Muscle of back (tissue), 11 donors: ENCODE data around the gene RPL28. TPM values are rescaled to one million over a fixed set of nuclear protein-coding genes. Genes with fewer than 3 reads are reported as not detected.
"Not testable (repeated sequence)": the region's sequence is repeated elsewhere in the genome, so short reads cannot be mapped to it uniquely, and the experiment has no call there.

Source experiments
- DNase-seq, 3 donors: peaks; one replicate each; pipeline versions ENCODE4 v3.0.0 to v3.0.0-alpha.2; 2013
- polyA plus RNA-seq, 10 donors: library from polyadenylated mRNA; unstranded; fragments of 120-200 nt; gene quantifications; one replicate each; pipeline ENCODE4 v1.2.1, GENCODE V29; 2013; ENCODE audit not compliant: insufficient read length in 10 of 10

Gene RPL28
- polyA plus RNA-seq, 10 donors, result 1,118 to 2,122 (median 1,535) TPM

DNA sequence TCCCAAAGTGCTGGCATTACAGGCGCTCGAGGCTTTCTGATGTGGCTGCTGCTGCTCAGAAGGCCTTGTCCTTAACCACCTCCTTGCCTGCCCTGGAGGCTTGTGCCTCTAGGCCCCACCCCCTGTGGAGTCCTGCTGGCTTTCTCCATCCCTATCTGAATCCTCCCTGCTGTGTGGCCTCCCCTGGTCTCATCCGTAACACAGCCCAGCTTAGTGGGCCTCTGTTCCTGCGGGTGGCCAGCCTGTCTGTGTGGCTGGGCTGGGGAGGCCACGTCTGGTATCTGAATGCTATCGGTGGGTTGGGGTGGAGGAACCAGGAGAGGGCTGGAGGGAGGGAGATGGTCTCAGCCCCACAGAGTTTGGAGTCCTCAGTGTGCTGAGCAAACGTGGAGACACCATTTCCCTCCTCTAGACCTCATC is 4.7 kb downstream of the RPL28 start:
- no peak for DNase-seq

DNA sequence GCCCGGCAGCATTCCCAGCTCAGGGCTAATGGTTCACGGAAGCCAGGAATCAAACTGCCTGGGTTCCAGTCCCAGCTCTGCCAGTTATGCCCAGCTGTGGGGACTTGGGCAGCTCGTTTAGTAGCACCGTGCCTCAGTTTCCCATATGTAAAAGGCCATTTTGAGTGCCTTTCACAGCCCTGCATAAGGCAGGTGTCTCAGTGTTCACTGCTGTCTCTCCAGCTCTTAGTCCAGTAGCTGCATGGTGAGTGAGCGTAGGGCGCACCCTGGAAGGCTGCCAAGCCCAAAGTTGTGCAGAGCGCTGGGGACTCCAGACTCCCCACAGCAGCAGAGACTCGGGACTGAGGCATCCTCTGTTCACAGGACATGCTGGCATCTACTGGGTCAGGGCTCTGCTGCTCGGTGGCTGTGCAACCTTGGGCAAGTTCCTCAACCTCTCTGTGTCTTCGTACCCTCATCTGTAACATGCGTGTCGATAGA is 5.5 kb downstream of the RPL28 start:
- no peak for DNase-seq

DNA sequence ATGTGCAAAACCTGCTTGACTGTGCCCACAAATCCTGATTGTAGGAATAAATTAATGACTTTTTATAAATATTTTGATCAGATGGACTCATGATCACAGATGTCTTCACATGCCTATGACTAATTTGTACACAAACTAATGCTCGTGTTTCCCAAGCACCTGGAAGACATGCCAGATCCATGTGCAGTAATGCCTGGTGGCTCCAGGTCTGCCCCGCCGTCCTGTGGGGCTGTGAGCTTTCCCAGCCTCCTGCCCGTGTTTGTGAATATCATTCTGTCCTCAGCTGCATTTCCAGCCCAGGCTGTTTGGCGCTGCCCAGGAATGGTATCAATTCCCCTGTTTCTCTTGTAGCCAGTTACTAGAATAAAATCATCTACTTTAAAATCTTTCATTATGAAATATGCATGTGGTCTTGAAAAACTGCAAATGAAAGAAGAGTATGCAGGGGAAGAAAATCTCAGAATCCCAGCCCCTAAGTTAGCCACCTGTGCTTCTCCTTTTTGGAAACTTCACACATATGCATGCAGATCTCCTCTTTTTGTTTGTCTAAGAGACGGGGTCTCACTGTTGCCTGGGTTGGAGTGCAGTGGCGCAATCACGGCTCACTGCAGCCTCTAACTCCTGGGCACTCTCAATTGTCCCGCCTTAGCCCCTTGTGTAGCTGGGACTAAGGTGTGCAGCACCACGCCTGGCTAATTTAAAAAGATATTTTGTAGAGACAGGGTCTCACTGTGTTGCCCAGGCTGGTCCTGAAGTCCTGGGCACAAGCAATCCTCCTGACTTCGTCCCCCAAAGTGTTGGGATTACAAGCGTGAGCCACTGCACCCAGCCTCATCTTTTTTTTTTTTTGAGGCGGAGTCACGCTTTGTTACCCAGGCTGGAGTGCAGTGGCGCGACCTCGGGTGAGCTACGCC is 6.2 kb downstream of the RPL28 start:
- DNase-seq, result no peak

DNA sequence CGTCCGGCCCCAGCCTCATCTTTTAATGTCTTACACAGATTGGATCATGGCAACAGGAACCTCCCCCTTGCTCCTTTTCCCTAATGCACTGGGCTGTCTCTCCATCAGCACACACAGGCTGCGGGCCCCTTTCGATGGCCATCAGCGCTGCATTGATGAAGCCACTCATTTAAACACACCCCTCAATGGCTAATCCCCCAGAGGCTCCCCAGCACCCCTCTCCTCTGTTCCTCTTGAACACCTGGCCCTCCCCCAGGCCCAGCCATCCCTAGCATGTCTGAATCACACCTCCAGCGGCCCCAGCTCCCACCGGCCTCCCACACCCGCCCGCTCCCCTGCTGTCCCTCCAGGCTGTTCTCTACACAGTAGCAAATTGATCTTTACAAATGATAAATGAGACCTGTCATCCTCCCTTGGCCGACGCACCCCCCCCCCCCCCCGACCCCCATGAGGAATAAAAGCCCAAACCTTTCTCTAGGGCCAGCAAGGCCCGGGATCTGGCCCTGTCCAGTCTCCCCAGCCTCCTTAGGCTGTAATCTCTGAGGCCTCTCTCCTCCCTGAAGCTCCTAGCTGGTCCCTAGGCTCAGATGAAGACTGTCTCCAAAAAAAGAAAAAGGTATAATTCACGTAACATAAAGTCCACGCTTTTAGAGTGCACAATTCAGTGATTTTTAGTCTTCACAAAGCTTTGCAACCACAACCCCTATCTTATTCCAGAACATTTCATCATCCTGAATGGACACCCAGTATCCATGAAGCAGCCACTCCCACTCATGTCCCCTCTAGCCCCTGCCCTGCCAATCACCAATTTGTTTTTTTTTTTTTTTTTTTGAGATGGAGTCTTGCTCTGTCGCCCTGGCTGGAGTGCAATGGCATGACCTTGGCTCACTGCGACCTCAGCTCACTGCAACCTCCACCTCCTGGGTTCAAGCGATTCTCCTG is 7.4 kb downstream of the RPL28 start:
- no peak for DNase-seq

DNA sequence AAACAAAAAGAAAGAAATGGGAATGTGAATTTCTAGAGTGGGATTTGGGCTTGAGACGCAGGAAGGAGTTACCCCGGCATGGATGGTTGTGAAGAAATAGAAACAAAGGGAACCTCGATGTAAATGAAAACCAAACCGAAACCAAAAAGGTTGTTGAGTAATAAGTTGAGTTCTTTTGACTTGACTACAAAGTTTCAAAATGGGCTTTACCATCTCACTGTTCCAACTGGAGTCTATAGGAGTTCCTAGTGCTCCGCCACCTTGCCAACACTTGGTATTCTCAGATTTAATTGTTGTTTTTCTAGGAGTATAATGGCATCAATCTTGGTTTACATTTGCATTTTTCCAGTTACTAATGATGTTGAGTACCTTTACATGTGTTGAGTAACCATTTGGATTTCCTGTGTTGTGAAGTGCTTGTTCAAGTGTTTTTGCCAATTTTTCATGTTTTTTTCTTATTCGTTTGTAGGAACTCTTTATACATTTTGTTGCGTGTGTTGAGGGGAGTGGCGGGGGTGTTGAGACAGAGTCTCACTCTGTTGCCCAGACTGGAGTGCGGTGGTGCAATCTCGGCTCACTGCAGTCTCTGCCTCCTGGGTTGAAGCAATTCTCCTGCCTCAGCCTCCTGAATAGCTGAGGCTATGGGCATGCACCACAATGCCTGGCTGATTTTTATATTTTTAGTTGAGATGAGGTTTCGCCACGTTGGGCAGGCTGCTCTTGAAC is 12.6 kb downstream of the RPL28 start:
- no peak for DNase-seq

DNA sequence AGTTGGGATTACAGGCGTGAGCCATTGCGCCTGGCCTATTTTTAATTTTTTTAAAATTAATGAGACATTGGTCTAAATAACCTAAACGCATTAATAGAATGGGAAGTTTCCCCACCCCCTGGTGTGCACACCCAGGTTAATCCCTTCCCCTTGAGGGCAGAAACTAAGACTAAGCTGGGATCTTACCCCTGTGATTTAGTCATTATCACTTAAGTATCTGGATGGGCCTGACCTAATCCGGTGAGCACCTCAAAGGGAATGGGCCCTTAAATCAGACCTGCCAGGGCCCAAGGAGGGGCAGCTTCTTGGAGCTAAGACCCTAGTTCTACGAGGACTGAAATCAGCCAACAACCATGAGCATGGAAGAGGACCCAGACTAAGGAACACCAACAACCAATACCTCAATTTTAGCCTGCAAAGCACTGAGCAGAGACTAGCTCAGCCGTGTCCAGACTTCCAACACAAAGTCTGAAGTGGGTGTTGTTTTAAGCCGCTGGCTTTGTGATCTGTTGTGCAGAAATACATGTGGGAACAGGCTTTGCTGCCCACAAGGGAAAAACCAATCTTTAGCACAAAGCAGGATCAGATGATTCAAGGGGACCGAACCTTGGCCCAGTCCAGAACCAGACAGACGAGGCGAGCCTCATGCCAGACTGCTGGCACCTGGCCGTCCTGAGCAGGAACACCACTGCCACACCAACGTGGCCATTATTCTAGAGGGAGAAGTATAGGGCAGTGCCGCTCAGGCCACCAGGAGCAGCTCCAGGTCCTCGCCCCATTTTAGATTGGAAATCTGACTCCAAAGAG is 14.8 kb downstream of the RPL28 start:
- DNase-seq, result no peak

DNA sequence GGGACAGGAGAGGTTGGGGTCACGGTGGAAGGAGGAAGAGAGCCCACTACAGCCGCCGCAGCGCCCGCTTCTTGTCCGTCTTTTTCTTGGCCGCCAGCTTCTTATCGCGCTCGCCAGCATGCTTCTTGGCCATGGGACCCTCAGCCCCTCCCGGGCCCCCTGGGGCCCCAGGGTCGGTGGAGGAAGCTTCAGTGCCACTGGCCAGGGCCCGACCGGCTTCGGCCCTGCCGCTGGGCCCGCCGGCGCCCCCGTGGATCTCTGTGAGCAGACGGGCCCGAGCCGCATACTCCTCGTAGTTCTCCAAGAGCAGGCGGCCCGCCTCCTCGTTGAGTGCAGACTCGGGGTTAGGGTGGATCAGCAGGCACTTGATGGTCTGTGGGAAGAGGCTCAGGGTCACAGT is 15.7 kb downstream of the RPL28 start:
- DNase-seq, result not testable (repeated sequence)

DNA sequence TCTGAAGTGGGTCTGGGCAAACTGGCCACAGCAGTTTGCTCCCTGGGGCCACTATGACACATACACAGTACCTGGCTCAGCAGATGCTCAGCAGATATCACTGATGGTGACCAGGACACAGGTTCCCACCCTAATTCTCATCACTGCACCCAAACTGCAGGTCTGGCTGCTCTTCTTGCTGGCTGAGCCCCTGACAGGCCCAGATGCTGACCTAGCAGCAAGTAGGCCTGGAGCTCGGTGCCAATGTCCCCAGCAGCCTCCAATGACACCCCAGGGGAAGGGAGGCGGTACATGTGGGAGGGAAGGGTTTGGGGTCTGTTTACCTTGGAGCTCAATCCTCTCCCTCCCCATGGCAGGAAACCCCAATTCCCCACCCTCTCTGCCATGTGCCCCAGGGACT is 16.8 kb downstream of the RPL28 start:
- DNase-seq, result no peak

DNA sequence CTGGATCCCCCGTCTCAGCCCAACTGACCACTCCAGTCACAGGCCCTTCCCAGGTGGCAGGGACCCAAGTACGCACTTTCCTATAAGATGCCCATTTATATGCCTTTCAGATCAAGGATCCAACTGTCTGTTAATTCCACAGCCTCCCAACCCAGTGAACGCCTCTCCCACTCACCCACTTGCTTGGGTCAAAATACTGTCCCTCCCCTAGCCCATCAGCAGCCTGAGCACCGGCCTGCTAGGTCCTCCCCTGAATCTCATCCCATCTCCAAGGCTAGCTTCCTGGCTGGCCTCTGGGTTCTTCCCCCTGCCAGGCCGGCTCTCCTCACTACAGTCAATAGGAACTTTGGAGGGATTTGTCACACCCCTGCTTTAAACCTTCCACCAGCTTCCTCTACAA is 19.9 kb downstream of the RPL28 start:
- no peak for DNase-seq

DNA sequence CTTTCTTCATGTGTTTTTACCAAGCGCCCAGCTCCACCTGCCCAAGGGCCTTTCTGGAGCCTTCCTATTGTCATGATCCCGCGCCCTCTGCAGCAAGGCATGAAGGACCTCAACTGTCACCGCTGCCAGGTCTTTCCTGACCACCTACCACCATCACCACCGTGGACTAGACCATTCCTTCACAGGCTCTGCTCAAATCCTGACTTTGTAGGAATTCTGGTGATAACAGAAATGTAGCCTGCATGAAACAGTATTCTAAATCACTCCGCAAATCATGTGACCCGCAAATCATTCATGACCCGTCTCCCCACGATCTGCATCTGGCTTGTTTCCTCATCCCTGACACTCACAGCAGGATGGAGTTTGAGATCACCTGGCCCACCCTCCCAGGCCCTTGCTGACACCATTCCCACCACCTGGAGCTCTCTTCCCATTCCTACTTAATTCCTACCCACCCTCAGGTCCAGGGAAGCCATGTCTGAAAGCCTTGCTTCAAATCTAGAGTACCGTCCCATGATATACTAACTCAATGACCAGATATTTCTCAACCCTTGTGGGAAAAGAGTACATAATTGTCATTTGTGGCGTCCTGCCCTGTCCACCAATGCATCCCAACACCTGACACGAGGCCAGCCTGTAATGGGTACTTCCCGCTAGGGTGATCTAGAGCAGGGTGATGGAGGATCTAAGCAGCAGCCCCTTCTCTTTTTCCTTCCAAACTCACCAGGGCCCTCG is 20.5 kb downstream of the RPL28 start:
- no peak for DNase-seq

DNA sequence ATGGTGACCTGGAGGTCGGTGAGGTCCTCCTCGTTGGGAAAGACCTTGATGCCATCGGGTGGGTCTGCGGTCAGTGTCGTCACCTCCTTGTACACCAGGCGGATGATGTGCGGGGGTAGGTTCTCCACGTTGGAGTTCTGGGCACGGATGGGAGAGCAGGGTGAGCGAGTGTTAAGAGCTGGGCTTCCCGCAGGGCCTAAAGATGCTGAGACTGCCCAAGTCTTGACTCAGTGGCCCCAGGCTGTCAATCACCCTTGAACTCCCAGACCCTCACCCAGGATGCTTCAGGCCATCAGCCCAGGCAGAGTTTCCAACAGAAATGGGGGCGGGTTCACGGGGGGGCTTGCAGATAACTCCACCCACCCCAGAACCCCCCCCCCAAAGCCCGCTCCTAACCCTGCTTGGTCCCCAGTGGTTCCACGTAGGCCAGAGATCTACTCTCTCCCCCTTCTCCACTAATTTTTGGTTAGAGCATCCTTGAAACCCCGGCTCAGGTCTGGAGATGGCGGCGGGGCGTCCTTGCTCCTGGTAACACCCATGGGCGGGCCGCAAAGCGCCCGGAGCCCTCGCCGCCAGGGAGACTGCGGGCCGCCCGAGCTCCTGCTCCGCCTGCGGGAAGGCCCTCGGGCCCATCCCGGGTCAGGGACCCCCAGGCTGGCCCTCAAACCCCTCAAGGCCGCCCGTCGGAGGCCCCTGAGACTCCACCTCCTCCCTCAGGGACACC is 21.3 kb downstream of the RPL28 start:
- peak in 1 of 3 donors; percentile 69 for DNase-seq

DNA sequence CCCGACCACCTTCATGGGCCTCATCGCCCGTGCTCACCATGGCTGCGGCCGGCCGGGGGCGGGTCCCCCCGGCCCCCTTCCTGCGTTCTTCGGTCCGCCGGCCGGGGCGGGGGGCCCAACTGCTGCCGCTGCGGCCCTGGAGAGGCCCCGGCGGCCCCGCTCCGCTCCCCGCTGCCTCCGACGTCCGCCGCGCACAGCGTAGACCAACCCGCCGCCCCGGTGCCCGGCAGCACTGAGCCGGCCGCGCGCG is 21.7 kb downstream of the RPL28 start, which contains the start of gene UBE2S:
Gene UBE2S, minus strand, starts transcription at position 239 of the 250 bp plus-strand sequence. Its CDS starts 199 bp downstream, at position 40.
- not testable (repeated sequence) for DNase-seq

DNA sequence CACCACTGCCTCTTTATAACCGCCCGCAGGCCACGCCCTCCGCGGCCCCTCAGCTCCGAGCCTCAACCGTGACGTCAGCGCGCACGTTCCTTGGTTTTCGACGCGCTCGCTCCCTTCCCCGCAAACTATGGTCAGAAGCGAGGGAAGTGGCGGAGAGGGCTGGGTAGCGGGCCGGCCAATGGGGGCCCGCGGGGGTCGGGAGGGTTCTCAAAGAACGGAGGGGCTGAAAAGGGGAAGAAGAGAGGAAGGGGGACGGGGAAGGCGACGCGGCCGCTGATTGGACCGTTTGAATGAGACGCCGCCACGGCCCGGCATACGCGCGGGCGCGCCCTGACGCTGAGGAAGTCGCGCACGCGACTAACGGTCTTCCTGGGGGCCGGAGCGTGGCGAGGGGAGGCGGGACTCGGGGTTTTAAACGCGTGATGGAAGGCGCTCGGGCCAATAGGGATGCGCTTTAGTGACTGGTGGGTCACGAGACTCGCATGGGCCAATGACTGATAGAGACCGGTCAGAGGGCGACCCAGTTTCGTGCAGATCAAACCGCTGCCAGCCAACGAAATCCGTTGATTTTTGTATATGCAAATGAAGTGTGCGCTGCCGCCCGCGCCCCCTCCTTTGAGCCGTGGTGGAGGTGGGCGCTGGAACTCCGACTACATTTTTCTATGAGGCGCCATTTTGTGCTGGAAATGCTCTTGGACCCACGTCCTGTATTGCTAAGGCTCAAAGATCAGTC is 22.2 kb downstream of the RPL28 start:
- DNase-seq, result peak; percentile 99 to 100 (median 99)

DNA sequence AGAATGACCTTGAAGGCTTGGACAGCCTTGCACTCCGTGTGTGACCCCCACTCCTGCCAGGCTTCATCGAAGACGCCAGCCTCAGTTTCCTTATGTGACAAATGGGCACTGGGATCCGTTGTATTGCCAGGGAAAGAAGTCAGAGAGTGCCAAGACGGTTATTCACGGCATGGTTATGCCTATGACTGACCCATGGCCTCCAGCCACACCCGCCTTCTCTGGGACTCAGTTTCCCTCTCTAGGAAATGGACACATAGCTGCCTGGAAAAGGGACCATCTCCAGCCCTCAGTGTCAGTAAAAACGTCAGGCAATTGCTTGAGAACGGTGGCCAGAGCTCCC is 22.8 kb downstream of the RPL28 start:
- no peak for DNase-seq

DNA sequence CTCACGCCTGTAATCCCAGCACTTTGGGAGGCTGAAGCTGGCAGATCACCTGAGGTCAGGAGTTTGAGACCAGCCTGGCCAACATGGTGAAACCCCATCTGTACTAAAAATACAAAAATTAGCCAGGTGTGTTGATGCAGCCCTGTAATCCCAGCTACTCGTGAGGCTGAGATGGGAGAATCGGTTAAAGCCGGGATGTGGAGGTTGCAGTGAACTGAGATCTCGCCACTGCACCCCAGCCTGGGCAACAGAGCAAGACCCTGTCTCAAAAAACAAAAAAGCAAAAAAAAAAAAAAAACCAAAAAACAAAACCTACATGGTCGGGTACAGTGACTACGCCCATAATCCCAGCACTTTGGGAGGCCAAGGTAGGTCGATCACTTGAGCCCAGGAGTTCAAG is 23.4 kb downstream of the RPL28 start:
- not testable (repeated sequence) for DNase-seq

DNA sequence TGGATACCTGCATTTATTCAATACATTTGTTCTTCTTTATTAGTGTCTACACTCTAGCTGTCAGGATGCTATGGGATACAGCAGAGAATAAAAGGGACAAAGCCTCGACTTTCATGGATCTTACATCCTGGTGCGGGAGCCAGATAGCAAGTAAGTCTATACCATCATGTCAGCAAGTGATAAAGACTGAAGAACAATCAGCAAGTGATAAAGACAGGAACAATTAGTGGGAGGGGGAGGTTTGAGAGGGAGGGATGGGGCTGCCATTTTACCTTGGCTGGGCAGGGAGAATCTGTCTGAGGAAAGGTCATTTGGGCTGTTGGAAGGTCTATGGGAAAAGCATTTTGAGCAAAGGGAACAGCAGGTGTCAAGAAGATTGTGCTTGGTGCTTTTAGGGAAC is 24.4 kb downstream of the RPL28 start:
- no peak for DNase-seq

DNA sequence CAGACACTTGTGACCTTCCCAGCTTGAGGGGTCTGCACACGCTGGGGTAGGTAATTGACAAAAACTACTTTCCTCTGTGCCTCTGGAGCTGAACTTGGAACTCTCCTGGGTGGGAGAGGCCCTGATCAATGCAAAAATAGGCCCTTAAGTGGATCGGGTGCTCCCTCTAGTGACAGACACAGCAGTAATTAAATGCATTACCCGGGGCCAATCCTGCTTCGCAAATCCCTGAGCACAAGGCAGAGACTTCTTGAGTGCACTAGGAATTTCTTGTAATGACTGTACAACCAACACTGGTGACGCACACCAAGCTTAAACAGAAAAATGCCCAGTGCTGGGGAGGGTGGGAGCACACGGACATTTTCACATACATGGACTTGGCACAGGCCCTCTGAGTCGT is 32.5 kb downstream of the RPL28 start:
- DNase-seq, result peak; percentile 69 to 87 (median 81)

DNA sequence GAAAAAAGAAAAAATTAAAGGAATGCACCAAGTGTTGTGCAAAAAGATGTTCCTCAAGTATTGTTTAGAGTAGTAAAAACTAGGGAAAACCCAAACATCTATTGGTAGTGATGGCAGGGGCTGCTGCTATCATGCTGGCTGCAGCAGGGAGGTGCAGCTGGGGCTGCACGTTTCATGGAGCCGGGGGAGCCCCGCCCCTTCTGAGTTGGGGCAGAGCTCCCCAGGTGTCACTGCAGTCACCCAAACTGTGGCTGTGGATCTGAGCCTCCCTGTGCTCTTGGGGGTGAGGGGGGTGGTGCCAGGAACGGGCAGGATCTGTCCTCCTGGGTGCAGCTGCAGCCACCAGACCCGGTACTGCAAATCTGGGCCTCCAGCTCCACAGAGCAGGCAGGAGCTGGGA is 33.4 kb downstream of the RPL28 start:
- no peak for DNase-seq

DNA sequence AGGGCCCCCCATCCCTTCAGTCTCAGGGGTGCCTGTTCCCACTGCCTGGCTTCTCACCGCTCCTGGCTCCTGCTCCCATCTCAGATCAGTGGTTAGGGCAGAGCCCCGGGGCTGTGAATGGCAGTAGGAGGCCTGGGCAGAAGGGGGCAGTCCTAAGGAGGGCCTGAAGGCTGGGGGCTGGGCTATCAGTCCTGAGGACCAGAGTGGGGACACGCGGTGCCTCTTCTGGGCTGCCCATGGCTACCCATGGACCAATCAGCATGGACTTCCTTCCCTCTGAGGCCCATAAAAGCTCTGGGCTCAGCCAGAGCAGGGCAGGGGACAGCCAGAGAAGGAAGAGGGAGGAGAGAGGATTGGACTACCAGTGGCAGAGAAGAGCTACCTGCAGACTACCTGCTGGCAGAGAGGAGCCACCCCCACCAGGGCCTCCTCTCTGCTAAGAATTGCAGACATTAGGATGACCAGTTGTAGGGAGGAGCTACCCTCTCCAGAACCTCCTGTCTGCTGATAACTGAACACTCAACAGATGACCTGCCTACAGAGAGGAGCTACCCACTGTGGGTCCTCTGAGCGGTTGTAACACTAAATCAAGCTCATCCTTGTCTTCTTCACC is 34.0 kb downstream of the RPL28 start:
- DNase-seq, result no peak
